Activated naive CD8-positive, alpha-beta T cell (primary cell): Measurements from ENCODE around the gene ARL5C.

Experiments
- H3K27ac Mint-ChIP-seq: one replicate; pipeline ENCODE4 v1.8.0; 2021; ENCODE audit warnings: mixed read lengths
- H3K27me3 Mint-ChIP-seq: one replicate; pipeline ENCODE4 v1.8.0; 2021; ENCODE audit warnings: mixed read lengths
- H3K36me3 Mint-ChIP-seq: one replicate; pipeline ENCODE4 v1.8.0; 2021; ENCODE audit warnings: mixed read lengths
- H3K4me1 Mint-ChIP-seq: one replicate; pipeline ENCODE4 v1.8.0; 2021; ENCODE audit warnings: low read depth, mixed read lengths
- H3K4me3 Mint-ChIP-seq: one replicate; pipeline ENCODE4 v1.8.0; 2021; ENCODE audit warnings: mild to moderate bottlenecking, mixed read lengths
- H3K9me3 Mint-ChIP-seq: one replicate; pipeline ENCODE4 v1.8.0; 2021; ENCODE audit warnings: low read depth, mixed read lengths

The ARL5C gene

DNA sequence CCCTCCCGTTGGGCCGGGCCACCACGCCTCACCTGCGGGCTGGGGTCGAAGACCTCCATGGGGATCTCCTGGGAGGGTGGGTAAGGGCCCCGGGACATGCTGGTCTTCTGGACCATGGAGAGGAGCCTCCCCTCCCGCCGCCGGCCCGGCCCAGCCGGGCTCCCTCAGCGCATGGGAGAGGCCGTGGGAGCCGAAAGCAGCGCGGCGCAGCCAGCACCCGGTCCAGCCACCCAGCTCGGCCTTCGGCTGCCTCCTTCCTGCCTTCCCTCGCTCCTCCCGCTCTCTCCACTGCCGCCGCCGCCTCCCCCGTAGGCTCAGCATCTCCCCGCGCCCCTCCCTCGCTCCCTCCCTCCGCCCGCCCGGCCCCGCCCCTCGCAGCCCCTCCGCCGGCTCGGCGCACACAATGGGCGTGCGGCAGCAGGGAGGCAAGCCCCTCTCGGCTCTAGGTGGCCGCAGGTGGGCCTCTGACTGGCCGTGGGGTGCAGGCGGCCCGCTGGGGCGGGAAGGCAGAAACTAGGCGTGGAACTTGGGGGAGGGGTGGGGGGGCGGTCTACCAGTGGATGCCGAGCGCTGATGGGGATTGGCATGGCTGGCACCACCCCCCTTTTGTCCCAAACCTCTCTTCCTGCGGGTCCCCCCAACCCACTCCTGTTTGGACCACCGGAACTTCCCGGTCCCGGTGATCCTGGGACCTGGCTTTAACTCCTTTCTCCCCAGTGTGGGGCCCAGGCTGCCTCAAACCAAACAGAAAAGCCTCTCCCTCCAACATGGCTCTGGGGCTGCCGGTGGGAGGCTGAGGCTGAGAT, 31.6 kb upstream of the ARL5C start, which contains the start of gene CACNB1:
Gene CACNB1 (minus strand): TSS at position 290 of the 806 bp plus-strand sequence. CDS start 174 bp downstream, at position 116.
- Mint-ChIP-seq H3K4me1 (peaks cover 45% of the 10 kb centered on the region), H3K27me3 (no peaks in the 10 kb centered on the region), H3K4me3 (peak within 1 kb of the TSS; percentile 99), H3K27ac (peak within 1 kb of the TSS; percentile 43), H3K36me3 (peaks cover 13% of the 10 kb centered on the region), H3K9me3 (no peaks in the 10 kb centered on the region)

DNA sequence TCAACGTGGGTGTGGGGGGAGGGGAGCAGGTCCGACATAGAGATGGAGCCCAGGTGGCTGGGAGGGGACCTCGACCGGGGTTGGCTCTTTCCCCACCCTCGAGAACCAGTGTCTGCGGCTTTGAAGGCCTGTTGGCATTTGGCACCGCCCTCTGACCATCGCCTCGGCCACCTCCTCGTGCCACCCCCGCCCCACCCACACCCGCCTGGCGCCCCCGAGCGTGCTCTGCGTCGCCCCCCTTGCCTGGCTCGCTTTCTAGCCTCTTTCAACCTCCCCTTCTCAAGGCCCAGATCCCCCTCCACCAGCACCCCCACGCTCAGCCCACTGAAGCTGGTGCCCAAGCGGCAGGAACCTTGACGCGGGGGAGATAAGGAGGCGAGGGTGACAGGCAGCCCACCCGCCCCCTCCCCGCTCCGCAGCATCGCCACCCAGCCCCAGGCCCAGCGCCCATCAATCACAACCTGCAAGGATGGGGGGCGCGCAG, 30.9 kb upstream of the ARL5C start:
- Mint-ChIP-seq H3K9me3 (no peaks in the 10 kb centered on the region), H3K27me3 (no peaks in the 10 kb centered on the region), H3K4me1 (peaks cover 40% of the 10 kb centered on the region), H3K27ac (no peak overlapping the region), H3K36me3 (peaks cover 9% of the 10 kb centered on the region), H3K4me3 (peak overlapping the region; percentile 78)

DNA sequence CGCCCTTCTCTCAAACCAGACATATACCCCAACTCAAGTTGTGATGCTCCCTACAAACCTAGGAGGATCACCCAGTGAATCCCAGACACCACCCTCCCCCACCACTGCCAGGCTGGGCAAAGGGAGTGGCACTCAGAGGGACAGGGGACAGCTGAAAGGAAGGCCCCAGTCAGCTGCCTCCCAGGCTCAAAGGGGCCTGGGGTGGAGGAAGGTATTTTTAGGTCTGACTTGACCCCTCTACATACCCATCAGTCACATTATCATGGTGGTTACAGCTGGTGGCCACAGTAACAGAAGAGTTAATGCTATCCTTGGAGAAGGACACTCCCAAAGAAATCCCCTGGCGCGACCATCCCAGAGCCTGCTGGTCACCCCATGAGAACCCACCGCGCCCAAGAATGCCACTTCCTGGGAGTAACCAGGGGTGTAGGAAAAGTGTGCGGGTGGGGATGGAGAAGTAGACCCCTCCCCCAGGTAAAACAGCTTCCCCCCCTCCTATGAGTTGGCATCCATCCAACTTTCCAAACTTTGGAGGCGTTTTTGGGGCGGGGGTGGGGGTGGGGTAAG, 30.4 kb upstream of the ARL5C start:
- no peak overlapping the region for H3K27ac Mint-ChIP-seq
- no peaks in the 10 kb centered on the region for H3K9me3 Mint-ChIP-seq
- H3K27me3 Mint-ChIP-seq = no peaks in the 10 kb centered on the region
- H3K4me1 Mint-ChIP-seq = peaks cover 36% of the 10 kb centered on the region
- H3K36me3 Mint-ChIP-seq = peaks cover 6% of the 10 kb centered on the region
- peak overlapping the region; percentile 77 for H3K4me3 Mint-ChIP-seq

DNA sequence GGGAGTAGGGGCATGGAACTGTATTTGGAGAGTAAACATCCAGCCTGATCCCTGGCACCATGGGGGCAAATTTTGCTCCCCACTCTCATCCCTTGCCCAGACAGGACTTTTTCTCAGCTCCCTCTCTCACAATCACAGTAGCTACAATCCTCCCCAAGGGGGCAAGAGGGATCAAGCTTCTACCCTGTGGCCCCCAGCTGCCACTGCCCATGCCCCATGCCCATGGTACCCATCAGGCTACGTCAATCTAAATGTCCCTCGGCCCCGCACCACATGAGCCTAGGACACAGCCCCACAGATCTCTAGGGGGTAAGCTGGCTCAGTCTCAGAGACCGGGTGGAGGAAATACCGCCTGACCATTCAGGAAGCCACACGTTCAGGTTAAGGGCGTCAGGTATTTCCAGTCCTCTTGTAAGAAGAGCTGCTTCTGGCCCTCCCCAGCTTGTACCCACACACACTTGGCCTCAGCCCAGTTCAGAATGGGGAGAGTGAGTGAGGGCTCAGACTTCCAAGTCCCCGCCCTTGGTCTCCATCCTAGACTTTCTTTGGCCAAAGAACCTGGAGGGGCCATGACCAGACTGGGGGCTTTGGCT, 29.7 kb upstream of the ARL5C start:
- Mint-ChIP-seq H3K4me1 (peaks cover 34% of the 10 kb centered on the region), H3K27ac (no peak overlapping the region)

DNA sequence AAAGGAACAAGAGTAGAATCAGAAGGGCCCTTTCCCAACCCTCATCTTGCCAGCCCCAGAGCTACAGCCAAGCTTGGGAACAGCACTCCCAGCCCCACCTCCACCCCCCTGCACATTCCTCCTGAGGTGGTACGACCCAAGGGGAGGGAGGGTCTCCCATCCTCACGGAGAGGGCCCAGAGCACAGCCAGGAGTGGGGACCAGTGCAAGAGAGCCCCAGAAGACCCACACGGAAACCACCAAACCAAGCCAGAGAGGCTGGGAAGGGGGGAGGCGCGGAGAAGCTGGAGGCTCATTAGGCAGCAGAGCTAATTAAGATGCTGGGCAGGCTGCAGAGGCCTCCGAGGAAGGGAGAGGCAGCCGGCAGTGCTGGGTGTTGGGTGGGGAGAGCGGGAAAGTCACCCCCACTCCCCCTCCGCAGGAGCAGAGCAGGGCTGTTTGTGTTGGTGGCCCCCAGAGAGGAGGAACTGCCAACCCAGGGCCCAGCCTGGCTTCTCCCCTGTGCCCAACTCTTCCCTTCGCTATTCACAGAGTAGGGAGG, 29.1 kb upstream of the ARL5C start:
- H3K9me3 Mint-ChIP-seq = no peaks in the 10 kb centered on the region
- H3K36me3 Mint-ChIP-seq = no peaks in the 10 kb centered on the region
- no peak overlapping the region for H3K4me3 Mint-ChIP-seq
- H3K4me1 Mint-ChIP-seq = peaks cover 34% of the 10 kb centered on the region
- no peak overlapping the region for H3K27ac Mint-ChIP-seq
- no peaks in the 10 kb centered on the region for H3K27me3 Mint-ChIP-seq

More for the DNA sequence above, 29.7 kb upstream of the ARL5C start:
- no peaks in the 10 kb centered on the region for H3K27me3 Mint-ChIP-seq
- H3K36me3 Mint-ChIP-seq = peaks cover 2% of the 10 kb centered on the region
- peak overlapping the region; percentile 77 for H3K4me3 Mint-ChIP-seq
- H3K9me3 Mint-ChIP-seq = no peaks in the 10 kb centered on the region

DNA sequence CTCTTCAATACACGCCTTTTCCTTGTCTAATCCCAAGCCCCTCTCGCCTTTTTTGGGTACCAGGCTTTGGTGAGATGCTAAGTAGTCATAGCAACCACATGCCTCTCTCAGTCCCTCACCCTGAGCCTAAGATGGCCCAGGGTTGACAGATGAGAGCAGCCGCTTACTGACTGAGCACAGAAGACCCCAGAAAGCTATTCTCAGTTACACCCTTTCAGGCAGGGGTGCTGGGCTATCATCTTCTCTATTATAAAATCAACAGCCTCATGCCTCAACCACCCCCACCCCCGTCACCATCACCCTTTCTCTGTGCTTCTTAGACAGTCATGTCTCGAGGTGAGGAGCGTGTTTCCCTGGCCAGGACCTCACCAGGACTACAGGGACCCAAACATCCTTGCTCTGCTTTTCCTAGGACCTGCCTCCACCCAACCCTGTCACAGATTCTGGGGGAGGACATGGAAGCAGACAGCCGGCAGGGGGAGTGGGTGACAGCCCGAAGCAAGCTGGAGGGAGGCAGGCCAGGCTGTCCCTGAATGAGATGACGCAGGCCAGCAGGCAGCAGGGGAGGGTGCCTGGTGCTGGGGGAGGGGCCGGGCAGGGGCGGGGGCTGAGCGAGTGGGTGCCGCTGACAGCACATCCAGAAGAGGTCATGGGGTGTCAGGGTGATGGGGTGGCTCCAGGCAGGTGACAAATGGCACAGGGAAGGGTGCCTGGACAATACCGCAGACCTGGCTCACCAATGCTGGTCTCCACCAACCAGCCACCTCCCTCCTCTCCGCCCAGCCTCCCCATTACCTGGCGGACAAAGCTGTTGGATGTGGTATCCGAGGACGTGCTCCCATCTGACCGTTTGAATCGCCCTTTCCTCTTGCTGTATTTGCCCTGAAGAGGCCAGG, 28.4 kb upstream of the ARL5C start:
- Mint-ChIP-seq H3K9me3 (no peaks in the 10 kb centered on the region), H3K27me3 (no peaks in the 10 kb centered on the region), H3K27ac (no peak overlapping the region), H3K36me3 (no peaks in the 10 kb centered on the region), H3K4me3 (no peak overlapping the region), H3K4me1 (peaks cover 28% of the 10 kb centered on the region)

DNA sequence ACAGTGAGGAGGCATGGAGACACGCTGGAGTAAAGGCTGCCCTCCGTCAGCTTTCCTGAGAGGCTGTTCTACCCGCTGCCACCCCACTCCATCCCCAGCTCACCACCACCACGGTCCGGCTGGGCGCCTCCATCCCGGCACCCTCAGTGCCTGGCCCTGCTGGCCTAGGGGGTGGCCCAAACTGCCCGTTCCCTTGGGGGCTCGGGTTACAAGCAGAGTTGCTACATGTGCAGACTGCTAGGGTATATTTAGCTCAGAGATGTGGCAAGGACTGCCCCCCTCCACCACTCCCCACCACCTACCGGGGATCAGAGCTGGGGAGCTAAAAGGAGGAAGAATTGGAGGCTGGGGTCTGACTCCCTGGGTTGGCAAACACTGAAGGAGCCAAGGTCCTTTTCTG, 27.4 kb upstream of the ARL5C start:
- peaks cover 22% of the 10 kb centered on the region for H3K4me1 Mint-ChIP-seq
- H3K4me3 Mint-ChIP-seq = no peak overlapping the region
- H3K27me3 Mint-ChIP-seq = no peaks in the 10 kb centered on the region
- no peak overlapping the region for H3K27ac Mint-ChIP-seq
- no peaks in the 10 kb centered on the region for H3K9me3 Mint-ChIP-seq
- H3K36me3 Mint-ChIP-seq = no peaks in the 10 kb centered on the region

DNA sequence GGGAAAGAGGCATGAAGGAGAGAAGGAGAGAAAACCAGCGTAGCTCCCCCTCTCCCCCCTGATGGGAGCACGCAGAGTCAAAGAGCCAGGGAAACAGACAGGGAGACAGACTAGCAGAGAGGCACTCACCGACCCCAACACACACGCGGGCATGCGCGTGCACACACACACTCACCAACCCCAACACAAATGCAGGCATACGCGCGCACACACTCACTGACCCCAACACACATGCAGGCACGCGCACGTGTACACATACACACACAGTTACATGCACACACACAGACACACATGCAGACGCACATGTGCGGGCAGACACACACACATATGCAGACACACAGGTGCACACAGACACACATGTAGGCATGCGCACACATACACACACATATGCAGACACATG, 26.9 kb upstream of the ARL5C start:
- no peaks in the 10 kb centered on the region for H3K9me3 Mint-ChIP-seq
- H3K27ac Mint-ChIP-seq = no peak overlapping the region
- H3K27me3 Mint-ChIP-seq = no peaks in the 10 kb centered on the region
- peaks cover 19% of the 10 kb centered on the region for H3K4me1 Mint-ChIP-seq
- H3K4me3 Mint-ChIP-seq = no peak overlapping the region
- H3K36me3 Mint-ChIP-seq = no peaks in the 10 kb centered on the region

DNA sequence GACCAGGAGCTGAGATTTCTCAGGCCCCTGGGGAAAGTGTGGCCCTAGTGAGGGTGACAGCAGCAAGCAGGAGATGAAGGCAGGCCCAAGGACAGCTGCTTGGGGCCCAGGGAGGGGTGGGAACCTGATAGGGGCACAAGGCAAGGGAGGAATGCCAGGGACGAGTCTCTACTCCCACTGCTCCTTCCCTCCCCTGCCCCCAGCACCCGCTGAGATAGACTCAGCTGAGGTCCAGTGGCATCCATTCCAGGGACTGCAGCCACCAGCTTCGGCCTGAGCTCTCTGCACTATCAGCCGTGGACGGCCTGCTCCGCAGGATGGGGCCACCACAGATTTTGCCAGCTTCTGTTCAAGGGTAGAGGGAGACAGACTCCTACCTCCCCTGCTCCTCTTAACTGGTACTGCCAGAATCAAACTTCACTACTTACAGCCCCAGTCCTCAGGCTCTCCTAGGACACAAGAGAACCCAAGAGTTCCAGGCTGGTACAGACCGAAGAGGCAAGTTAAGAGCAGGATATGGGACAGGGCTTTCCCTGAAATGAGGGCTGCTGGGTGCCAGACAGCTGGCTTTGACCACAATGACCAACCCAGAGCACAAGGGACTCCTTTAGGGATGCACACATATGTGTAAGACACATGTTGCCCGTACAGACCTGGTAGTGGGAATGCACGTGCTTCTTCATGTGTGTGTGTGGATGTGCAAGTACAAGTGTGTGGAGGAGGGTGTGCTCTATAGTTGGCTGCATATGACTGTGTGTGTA, 26.0 kb upstream of the ARL5C start:
- Mint-ChIP-seq H3K27me3 (no peaks in the 10 kb centered on the region), H3K4me1 (peaks cover 18% of the 10 kb centered on the region), H3K27ac (no peak overlapping the region), H3K9me3 (no peaks in the 10 kb centered on the region), H3K36me3 (no peaks in the 10 kb centered on the region), H3K4me3 (no peak overlapping the region)

DNA sequence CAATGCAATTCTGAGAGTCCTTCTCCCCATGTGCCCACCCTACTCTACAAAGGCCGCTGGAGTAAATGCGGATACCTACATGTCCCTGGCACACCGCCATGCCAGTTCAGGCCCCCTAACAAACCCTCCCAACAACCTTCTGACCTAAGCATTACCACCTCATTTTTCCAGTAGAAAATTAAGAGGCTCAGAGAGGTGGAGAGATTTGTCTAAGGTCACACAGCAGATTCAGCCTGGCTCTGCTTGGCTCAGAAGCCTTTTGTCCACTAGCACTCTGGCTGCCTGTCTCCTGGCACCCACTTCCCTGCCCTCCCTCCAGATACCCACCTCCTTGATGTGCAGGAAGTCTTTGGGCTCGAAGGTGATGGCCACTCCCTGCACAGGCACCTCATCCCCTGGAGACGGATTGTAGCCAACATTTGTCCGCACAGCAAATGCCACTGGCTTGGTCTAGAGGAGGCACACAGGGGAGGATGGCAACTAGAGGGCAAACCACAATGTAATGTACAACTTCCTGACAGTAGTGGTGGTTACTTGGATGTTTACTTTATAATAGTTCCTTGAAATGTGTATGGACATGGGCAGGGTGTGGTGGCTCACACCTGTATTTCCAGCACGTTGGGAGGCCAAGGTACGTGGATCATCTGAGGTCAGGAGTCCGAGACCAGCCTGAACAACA, 21.3 kb upstream of the ARL5C start:
- Mint-ChIP-seq H3K27ac (no peak overlapping the region), H3K4me3 (no peak overlapping the region), H3K27me3 (no peaks in the 10 kb centered on the region), H3K4me1 (peaks cover 1% of the 10 kb centered on the region), H3K9me3 (no peaks in the 10 kb centered on the region), H3K36me3 (peaks cover 6% of the 10 kb centered on the region)

DNA sequence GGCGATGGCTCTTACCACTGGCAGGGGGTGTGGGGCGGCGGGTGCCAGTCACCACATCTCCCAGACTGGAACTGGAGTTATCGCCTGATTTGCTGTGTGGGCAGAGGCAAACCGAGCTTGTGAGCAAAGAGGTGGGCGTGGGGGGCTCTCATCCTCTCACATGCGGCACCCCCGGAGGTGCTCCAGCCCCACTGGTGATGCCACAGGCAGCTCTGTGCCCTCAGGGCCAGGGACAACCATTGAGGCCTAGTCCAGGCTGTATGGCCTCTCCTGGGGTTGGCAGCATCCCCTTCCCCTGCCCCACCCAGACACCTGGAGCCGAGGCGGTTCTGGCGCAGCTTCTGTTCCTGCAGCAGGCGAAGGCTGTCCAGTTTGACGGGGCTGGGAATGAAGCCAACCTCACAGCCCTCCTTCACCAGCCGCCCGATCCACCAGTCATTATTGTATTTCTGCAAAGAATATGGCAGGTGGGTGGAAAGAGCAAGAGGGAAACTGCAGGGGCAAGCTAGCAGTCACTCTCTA, 20.6 kb upstream of the ARL5C start:
- no peak overlapping the region for H3K27ac Mint-ChIP-seq

DNA sequence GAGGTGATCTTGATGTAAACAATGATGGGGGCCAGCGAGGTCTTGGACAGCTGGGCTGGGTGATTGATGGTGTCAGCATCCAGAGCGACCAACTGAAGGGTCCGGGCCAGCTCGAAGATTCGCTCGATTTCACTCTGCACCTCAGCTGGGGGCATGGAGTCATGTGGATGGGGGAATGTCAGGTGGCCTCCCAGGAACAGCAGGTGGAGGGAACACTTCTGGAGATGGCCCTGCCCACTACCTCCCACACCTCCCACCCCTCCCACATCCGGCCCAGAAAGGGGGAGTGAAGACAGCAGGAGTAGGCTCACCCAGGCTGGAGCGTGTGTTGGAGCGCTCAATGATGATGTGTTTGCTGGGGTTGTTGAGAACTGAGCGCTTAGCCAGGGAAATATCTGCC, 17.8 kb upstream of the ARL5C start:
- Mint-ChIP-seq H3K27ac (no peak overlapping the region), H3K4me1 (no peaks in the 10 kb centered on the region), H3K9me3 (no peaks in the 10 kb centered on the region), H3K36me3 (peaks cover 6% of the 10 kb centered on the region), H3K4me3 (no peak overlapping the region), H3K27me3 (no peaks in the 10 kb centered on the region)

More for the DNA sequence above, 20.6 kb upstream of the ARL5C start:
- Mint-ChIP-seq H3K4me1 (no peaks in the 10 kb centered on the region), H3K9me3 (no peaks in the 10 kb centered on the region), H3K36me3 (peaks cover 6% of the 10 kb centered on the region), H3K27me3 (no peaks in the 10 kb centered on the region), H3K4me3 (no peak overlapping the region)

DNA sequence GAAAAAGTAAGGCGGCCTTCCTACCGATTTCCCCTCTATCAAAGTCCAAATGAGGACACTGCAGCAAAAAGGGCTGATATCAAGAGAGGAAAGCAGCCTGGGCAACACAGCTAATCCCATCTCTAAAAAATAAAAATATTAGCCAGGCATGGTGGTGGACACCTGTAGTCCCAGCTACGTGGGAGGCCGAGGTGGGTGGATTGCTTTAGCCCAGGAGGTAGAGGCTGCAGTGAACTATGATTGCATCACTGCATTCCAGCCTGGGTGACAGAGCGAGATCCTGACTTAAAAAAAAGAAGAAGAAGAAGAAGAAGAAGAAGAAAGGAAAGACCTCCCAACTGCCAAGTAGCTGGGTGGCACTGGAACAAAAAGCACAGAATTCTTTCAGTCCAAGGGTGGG, 17.1 kb upstream of the ARL5C start:
- Mint-ChIP-seq H3K27ac (no peak overlapping the region), H3K27me3 (no peaks in the 10 kb centered on the region), H3K4me1 (no peaks in the 10 kb centered on the region), H3K4me3 (no peak overlapping the region), H3K9me3 (no peaks in the 10 kb centered on the region), H3K36me3 (peaks cover 6% of the 10 kb centered on the region)
